GM12874 (cell line): Measurements from ENCODE around the gene CA10.

ENCODE experiments used
- TF ChIP-seq, protein P1 (sequence below): IDR thresholded peaks from 2 replicates; pipeline ENCODE4 v1.5.1; 2011; ENCODE audit warnings: low read depth, mild to moderate bottlenecking, control low read depth, low read length, moderate library complexity; ENCODE audit not compliant: insufficient read depth

Gene CA10

DNA sequence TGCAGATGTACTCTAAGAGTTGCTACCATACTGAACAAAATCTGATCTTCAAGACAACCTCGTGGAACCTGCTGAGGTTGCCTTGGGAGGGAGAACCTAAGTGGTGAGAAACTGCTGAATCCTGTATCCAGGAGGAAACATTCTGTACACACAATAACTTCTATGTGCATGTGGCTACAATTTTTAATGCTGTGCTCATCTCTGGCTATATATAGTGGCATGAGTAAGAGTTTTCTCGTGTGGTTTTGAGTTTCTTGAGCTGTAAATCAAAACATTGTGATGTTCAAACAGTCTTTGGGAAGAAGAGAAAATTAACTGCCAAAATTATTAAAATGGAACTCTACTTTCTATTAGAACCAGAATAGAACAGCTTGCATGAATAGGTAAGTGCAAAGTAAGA lies 206.8 kb downstream of the CA10 start:
- TF ChIP-seq, protein P1, sequence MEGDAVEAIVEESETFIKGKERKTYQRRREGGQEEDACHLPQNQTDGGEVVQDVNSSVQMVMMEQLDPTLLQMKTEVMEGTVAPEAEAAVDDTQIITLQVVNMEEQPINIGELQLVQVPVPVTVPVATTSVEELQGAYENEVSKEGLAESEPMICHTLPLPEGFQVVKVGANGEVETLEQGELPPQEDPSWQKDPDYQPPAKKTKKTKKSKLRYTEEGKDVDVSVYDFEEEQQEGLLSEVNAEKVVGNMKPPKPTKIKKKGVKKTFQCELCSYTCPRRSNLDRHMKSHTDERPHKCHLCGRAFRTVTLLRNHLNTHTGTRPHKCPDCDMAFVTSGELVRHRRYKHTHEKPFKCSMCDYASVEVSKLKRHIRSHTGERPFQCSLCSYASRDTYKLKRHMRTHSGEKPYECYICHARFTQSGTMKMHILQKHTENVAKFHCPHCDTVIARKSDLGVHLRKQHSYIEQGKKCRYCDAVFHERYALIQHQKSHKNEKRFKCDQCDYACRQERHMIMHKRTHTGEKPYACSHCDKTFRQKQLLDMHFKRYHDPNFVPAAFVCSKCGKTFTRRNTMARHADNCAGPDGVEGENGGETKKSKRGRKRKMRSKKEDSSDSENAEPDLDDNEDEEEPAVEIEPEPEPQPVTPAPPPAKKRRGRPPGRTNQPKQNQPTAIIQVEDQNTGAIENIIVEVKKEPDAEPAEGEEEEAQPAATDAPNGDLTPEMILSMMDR, result no peak

DNA sequence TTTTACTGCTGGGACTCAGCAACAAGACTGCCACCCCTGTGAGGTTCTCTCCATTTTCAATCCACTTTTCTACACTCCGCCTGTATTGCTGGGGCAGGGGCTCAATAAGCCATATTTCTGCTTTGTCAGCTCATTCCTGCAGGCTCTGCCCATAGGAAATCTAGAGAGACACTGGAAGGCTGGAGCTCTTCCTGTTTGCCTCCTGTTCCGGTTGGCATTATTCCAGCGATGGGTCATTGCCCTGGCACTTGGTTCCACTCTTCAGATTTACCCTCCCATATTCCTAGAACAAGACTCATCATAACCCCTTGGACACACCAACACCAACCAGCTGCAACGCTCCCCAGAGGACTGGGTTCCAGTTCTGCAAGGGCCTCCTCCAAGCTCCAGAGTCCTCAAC lies 210.4 kb downstream of the CA10 start:
- TF ChIP-seq, protein P1, result no peak

GRCh38 chr17:51947160-51947735 lies 211.3 kb downstream of the CA10 start:
- TF ChIP-seq, protein P1, result no peak

DNA sequence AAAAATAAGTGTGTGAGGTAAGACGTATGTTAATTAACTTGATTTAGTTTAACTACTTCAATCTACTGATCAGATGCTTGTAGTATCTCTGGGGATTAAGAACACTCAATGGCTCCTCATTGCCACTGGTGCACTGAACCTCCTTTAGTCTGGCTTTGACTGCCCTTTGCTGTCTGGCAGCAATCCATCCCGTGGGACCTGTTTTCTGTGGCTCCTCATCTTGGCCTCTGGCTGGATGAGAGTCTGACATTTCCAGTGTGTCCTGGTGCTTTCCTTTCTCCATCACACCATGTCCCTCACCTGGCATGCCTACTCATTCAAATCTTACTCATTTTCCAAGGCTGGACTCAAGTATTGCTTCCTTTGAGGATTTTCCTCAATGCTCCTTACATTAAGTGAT lies 212.2 kb downstream of the CA10 start:
- TF ChIP-seq, protein P1, result no peak

GRCh38 chr17:51941272-51941671 lies 217.2 kb downstream of the CA10 start:
- TF ChIP-seq, protein P1, result no peak

DNA sequence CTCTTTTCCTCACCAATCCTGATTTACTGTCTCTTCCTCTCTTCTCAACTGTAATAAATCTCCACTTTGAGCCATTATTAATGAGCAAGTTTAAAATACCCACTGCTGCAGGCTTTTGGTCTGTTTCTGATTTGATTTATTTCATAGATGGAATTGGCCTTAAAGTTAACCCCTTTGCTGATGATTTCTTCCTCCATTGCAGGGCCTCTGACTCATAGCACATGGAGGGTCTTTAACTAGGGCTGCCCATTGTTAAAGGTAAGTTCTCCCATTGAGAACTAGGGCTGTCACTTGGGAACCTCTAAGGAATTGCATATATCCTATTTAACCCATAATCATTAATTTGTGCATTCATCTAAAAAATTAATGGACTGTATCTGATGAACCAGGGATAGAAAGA lies 221.2 kb downstream of the CA10 start:
- TF ChIP-seq, protein P1, result no peak

DNA sequence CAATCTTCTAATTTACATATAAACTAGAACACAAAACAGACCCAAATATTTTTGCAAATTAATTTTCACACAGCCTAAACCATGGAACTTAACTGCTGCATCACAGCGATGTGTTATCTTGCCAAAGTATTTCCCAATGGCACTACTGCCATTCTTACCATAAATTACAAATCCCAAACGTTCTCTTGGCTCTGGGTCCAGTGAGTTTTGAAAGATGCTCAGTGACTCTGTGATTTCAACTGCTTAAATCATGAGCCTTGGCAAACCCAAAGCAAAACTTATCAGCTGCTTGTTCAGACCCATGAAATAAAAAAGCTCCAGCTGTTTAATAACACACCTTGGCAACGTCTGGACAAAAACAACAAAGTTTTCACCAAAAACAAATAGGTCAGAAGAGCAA lies 223.0 kb downstream of the CA10 start:
- TF ChIP-seq, protein P1, result no peak

DNA sequence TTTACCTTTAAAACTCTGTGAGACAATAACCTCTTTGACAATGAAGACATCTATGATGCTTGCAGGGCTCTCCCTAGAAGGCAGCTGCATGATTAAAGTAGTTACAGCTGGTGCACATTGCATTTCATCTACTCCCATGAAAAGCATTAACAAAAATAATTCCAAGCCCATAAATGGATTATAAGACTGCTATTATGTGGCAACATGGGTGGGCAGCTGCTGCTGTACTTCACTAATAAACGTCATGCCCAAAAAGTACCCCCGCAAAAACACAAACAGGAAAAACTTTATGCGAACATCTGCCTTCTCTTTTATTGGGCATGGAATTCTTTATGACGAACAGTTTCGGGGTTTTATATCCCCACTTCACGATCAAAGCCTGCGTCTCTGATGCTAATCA lies 224.9 kb downstream of the CA10 start:
- TF ChIP-seq, protein P1, result no peak
